Neural progenitor cell (in vitro differentiated cells): ENCODE measurements around the gene RNF224.

Experiments
- EZH2phosphoT487 ChIP-seq: fragments of 200-600 bp; sonication (generic); IDR thresholded peaks from 2 replicates; pipeline ENCODE4 v1.6.1; 2017; ENCODE audit warnings: antibody characterized with exemption
- TF ChIP-seq, protein P1 (sequence below): fragments of 200-600 bp; sonication (generic); IDR thresholded peaks from 2 replicates; pipeline ENCODE4 v1.5.1; 2017; ENCODE audit warnings: antibody characterized with exemption, mild to moderate bottlenecking

- TF ChIP-seq, protein P1, sequence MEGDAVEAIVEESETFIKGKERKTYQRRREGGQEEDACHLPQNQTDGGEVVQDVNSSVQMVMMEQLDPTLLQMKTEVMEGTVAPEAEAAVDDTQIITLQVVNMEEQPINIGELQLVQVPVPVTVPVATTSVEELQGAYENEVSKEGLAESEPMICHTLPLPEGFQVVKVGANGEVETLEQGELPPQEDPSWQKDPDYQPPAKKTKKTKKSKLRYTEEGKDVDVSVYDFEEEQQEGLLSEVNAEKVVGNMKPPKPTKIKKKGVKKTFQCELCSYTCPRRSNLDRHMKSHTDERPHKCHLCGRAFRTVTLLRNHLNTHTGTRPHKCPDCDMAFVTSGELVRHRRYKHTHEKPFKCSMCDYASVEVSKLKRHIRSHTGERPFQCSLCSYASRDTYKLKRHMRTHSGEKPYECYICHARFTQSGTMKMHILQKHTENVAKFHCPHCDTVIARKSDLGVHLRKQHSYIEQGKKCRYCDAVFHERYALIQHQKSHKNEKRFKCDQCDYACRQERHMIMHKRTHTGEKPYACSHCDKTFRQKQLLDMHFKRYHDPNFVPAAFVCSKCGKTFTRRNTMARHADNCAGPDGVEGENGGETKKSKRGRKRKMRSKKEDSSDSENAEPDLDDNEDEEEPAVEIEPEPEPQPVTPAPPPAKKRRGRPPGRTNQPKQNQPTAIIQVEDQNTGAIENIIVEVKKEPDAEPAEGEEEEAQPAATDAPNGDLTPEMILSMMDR, result no peak
- no peak for TF ChIP-seq EZH2phosphoT487
Observed at GRCh38 chr9:137243626-137244485, 16.6 kb downstream of the RNF224 start.
